NT2/D1 (cell line): Measurements from ENCODE around the gene KCNJ10.

Source experiments
- SUZ12 ChIP-seq: IDR thresholded peaks from 2 replicates; pipeline ENCODE4 v1.6.1; 2011; ENCODE audit not compliant: insufficient read length, insufficient read depth; ENCODE audit errors: extremely low read depth
- YY1 ChIP-seq: IDR thresholded peaks from 2 replicates; pipeline ENCODE4 v1.6.1; 2011; ENCODE audit not compliant: insufficient read length, insufficient read depth
- ZNF274 ChIP-seq: IDR thresholded peaks from 2 replicates; pipeline ENCODE4 v1.6.1; 2011; ENCODE audit warnings: mild to moderate bottlenecking, low read depth, low read length

DNA sequence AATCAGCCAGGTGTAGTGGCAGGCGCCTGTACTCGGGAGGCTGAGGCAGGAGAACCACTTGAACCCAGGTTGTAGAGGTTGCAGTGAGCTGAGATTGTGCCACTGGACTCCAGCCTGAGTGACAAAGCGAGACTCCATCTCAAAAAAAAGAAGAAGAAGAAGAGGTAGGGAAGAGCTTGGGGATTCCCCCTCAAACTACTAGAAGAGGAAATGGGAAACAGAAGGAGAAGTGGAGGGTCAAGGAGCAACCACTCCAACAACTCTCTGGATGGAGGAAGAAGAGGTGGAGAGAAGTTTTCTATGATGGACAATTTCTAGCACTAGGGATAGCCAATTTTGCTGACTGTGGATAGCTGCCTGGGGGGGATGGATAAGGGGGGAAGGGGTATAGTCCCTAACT, 101.1 kb downstream of the KCNJ10 start:
- TF ChIP-seq ZNF274 (no peak), YY1 (no peak), SUZ12 (no peak)
